WTC11 (cell line): ENCODE measurements around the gene GAA. TPM values are rescaled to one million over a fixed set of nuclear protein-coding genes. Genes with fewer than 3 reads are reported as not detected.

ENCODE experiments used
- ATAC-seq: fragments of 200-7000 bp; cut with Tn5 transposase; 2 replicates; pipeline ENCODE4 v1.10.0; 2021; ENCODE audit warnings: mild to moderate bottlenecking, moderate library complexity
- CTCF ChIA-PET: fragments of 300-600 bp; sonication (Branson Sonifier 250); formaldehyde crosslinking; loops from one replicate; lab custom pipeline; 2021; ENCODE audit warnings: antibody characterized with exemption; lab: Charles Lee
- POLR2A ChIA-PET: fragments of 350-600 bp; sonication (Branson Sonifier 250); formaldehyde crosslinking; loops from one replicate; lab custom pipeline; 2021; ENCODE audit warnings: antibody characterized with exemption; lab: Charles Lee
- DNase-seq: peaks from one replicate; pipeline ENCODE4 v3.0.0; 2021; ENCODE audit warnings: low spot score
- H3K27ac Mint-ChIP-seq: 2 replicates; pipeline ENCODE4 v1.8.0; 2021; ENCODE audit warnings: mixed read lengths
- H3K27me3 Mint-ChIP-seq: 2 replicates; pipeline ENCODE4 v1.8.0; 2021; ENCODE audit warnings: low read depth, mild to moderate bottlenecking, moderate library complexity, mixed read lengths
- H3K36me3 Mint-ChIP-seq: 2 replicates; pipeline ENCODE4 v1.8.0; 2021; ENCODE audit warnings: mixed read lengths
- H3K4me1 Mint-ChIP-seq: 2 replicates; pipeline ENCODE4 v1.8.0; 2022; ENCODE audit warnings: mixed read lengths
- H3K4me3 Mint-ChIP-seq: 2 replicates; pipeline ENCODE4 v1.8.0; 2021; ENCODE audit warnings: mild to moderate bottlenecking, moderate library complexity, mixed read lengths
- H3K9me3 Mint-ChIP-seq: 2 replicates; pipeline ENCODE4 v1.8.0; 2021; ENCODE audit warnings: mixed read lengths
- CBFB ChIP-seq: sonication (generic); formaldehyde crosslinking; IDR thresholded peaks from 2 replicates; pipeline ENCODE4 v1.8.1; 2022; ENCODE audit warnings: mild to moderate bottlenecking, low read depth, missing genetic modification reagents
- E2F1 ChIP-seq: sonication (generic); formaldehyde crosslinking; IDR thresholded peaks from 2 replicates; pipeline ENCODE4 v1.8.0; 2022; ENCODE audit warnings: mild to moderate bottlenecking, missing genetic modification reagents
- KAT7 ChIP-seq: sonication (generic); formaldehyde crosslinking; IDR thresholded peaks from 2 replicates; pipeline ENCODE4 v1.8.1; 2023; ENCODE audit warnings: missing genetic modification reagents, mild to moderate bottlenecking, borderline replicate concordance
- MYBL2 ChIP-seq: sonication (generic); formaldehyde crosslinking; IDR thresholded peaks from 2 replicates; pipeline ENCODE4 v1.8.1; 2023; ENCODE audit warnings: mild to moderate bottlenecking, moderate library complexity, missing genetic modification reagents
- PREB ChIP-seq: sonication (generic); formaldehyde crosslinking; IDR thresholded peaks from 2 replicates; pipeline ENCODE4 v1.8.1; 2022; ENCODE audit warnings: mild to moderate bottlenecking, missing genetic modification reagents, moderate library complexity, borderline replicate concordance
- RORB ChIP-seq: fragments of 250-450 bp; sonication (Bioruptor Pico); IDR thresholded peaks from 2 replicates; pipeline ENCODE4 v1.9.0; 2021; ENCODE audit warnings: mild to moderate bottlenecking
- ZNF138 ChIP-seq: sonication (generic); formaldehyde crosslinking; conservative IDR thresholded peaks from 2 replicates; pipeline ENCODE4 v1.8.1; 2022; ENCODE audit warnings: mild to moderate bottlenecking, moderate library complexity, missing genetic modification reagents
- ZNF232 ChIP-seq: sonication (generic); formaldehyde crosslinking; IDR thresholded peaks from 2 replicates; pipeline ENCODE4 v1.8.0; 2022; ENCODE audit warnings: mild to moderate bottlenecking, missing genetic modification reagents
- ZSCAN18 ChIP-seq: fragments of 250-450 bp; sonication (Bioruptor Pico); IDR thresholded peaks from 2 replicates; pipeline ENCODE4 v2.1.2; 2022; ENCODE audit warnings: mild to moderate bottlenecking, moderate library complexity
- microRNA-seq: library from miRNA; unstranded; fragments of <30 nt; microRNA quantifications from one replicate; pipeline ENCODE4 v1.2.0, GENCODE V29; 2022; ENCODE audit warnings: borderline number of aligned reads
- total RNA-seq: library from RNA; stranded (reverse); gene quantifications from 3 replicates; pipeline ENCODE4 v1.2.3, GENCODE V29; 2021

Gene GAA
- total RNA-seq, 1 experiment from 2014 or later, result 91.6 TPM

- CTCF ChIA-PET, result interaction anchor here (0.8 kb wide), 1 partner anchor 44 kb away, joined by 3 read pairs; no protein-coding TSS in a partner anchor
- DNase-seq (no peak), ATAC-seq (no peak)
- peaks cover 5% of the 10 kb centered on the region for H3K9me3 Mint-ChIP-seq
- H3K36me3 Mint-ChIP-seq, result no peaks in the 10 kb centered on the region
- peaks cover 4% of the 10 kb centered on the region; the same call in 1 of the 2 replicates for H3K4me1 Mint-ChIP-seq
- no peaks in the 10 kb centered on the region for H3K27me3 Mint-ChIP-seq
- no peak overlapping the region for H3K27ac Mint-ChIP-seq
- POLR2A ChIA-PET, result no interaction called here
- H3K4me3 Mint-ChIP-seq, result no peak overlapping the region
- no peak for TF ChIP-seq ZNF232 (CRISPR knock-in tag)
- no peak for TF ChIP-seq MYBL2 (CRISPR knock-in tag)
- TF ChIP-seq E2F1 (CRISPR knock-in tag), result no peak
- no peak for TF ChIP-seq RORB (CRISPR knock-in tag)
- TF ChIP-seq PREB (CRISPR knock-in tag), result no peak
- no peak for TF ChIP-seq CBFB (CRISPR knock-in tag)
- no peak for TF ChIP-seq ZNF138 (CRISPR knock-in tag)
- no peak for TF ChIP-seq ZSCAN18
Measured at GRCh38 chr17:80168371-80168770, 67.0 kb downstream of the GAA start.

- CTCF ChIA-PET, result no interaction called here
- DNase-seq (no peak), ATAC-seq (no peak)
- no peak overlapping the region for H3K4me3 Mint-ChIP-seq
- no peaks in the 10 kb centered on the region for H3K27me3 Mint-ChIP-seq
- no peak overlapping the region for H3K27ac Mint-ChIP-seq
- peaks cover 5% of the 10 kb centered on the region for H3K9me3 Mint-ChIP-seq
- POLR2A ChIA-PET, result no interaction called here
- no peaks in the 10 kb centered on the region for H3K36me3 Mint-ChIP-seq
- H3K4me1 Mint-ChIP-seq, result peaks cover 4% of the 10 kb centered on the region; the same call in 1 of the 2 replicates
- no peak for TF ChIP-seq KAT7
- no peak for TF ChIP-seq RORB (CRISPR knock-in tag)
- TF ChIP-seq, all 79 proteins: peak for 0
Measured at GRCh38 chr17:80169107-80169506, 67.7 kb downstream of the GAA start.

Small RNA genes within 50 kb of the gene (microRNA-seq; reads per million reads assigned to microRNA genes)
- gene MIR1268B, result not detected

Other genes starting within 250 kb of the GAA start
- gene TBC1D16, start 65.7 kb upstream of the GAA start, total RNA-seq, result 89.8 to 96.1 TPM (median 90.4 TPM) in 3 replicates
- 15.1 to 16.3 TPM (median 15.2 TPM) in 3 replicates for gene CCDC40, start 64.9 kb upstream of the GAA start, total RNA-seq
- 142 to 160 TPM (median 142 TPM) in 3 replicates for gene EIF4A3, start 45.5 kb downstream of the GAA start, total RNA-seq
- gene CARD14, start 68.4 kb downstream of the GAA start, total RNA-seq, result 0.18 to 0.83 TPM (median 0.25 TPM) in 3 replicates
- gene SGSH, start 118.8 kb downstream of the GAA start, total RNA-seq, result 22.0 to 27.7 TPM (median 22.0 TPM) in 3 replicates
- 19.1 to 26.4 TPM (median 23.5 TPM) in 3 replicates for gene SLC26A11, start 118.8 kb downstream of the GAA start, total RNA-seq
- gene RNF213, start 159.3 kb downstream of the GAA start, total RNA-seq, result 70.3 to 72.6 TPM (median 70.5 TPM) in 3 replicates